Measurements from ENCODE around the gene SCAI. TPM values are rescaled to one million over a fixed set of nuclear protein-coding genes. Genes with fewer than 3 reads are reported as not detected.

Gene SCAI
- total and polyA plus RNA-seq, 9 of the 15 experiments (the other 6 are each of a cell fraction or from before 2014, with no cell fraction given) = 0.70 to 12.4 (median 4.2) TPM

GRCh38 chr9:125075997-125076396, 67.3 kb downstream of the SCAI start:
- BruUV-seq (replicated peaks) = no TSS peak

More at GRCh38 chr9:125075997-125076396, 67.3 kb downstream of the SCAI start:
- Histone ChIP-seq H3K27me3 (ENCODE audit: control insufficient read depth in 2 of 2, insufficient read depth in 2 of 2, low read length in 2 of 2) (no peaks in the 10 kb centered on the region), H3K27ac (ENCODE audit: extremely low read depth, low read depth, low read length) (no peak overlapping the region), H3K9me3 (replicated peaks; ENCODE audit: control insufficient read depth, insufficient read depth, low read depth, low read length) (peaks cover 4% of the 10 kb centered on the region), H3K9me1 (ENCODE audit: control insufficient read depth, insufficient read depth, low read length) (no peaks in the 10 kb centered on the region), H3K4me3 (no peak overlapping the region), H3K79me2 (ENCODE audit: control insufficient read depth, insufficient read depth, low read length) (no peaks in the 10 kb centered on the region; the same call in 2 of the 3 replicates), H4K20me1 (replicated peaks; ENCODE audit: control insufficient read depth, insufficient read depth, low read length) (no peaks in the 10 kb centered on the region), H3K4me2 (ENCODE audit: insufficient read depth, low read length) (peak overlapping the region; percentile 14; the same call in 1 of the 2 replicates), H3K4me1 (replicated peaks in 1 of 2; ENCODE audit: control insufficient read depth in 2 of 2, insufficient read depth in 2 of 2, low read length in 2 of 2) (peaks cover 0 to 3% of the 10 kb centered on the region in 2 experiments; a peak in 3 of 5 replicates), H3K9ac (ENCODE audit: insufficient read depth in 1 of 2, low read depth in 2 of 2, low read length in 2 of 2) (no peak overlapping the region), H2AFZ (ENCODE audit: low read depth, low read length) (no peak overlapping the region), H3K36me3 (ENCODE audit: control insufficient read depth, insufficient read depth, low read length) (no peaks in the 10 kb centered on the region)
- WGBS (ENCODE audit: insufficient coverage, low coverage, missing lambda C conversion rate) = 30% methylated on average over 7 of the region's 7 CpGs
- CTCF ChIA-PET (ENCODE audit: low intra/inter-chr PET ratio) = no interaction called here
- in situ Hi-C loops (cut with MboI) = no loop called here
- ATAC-seq = peak; percentile 60; the same call in 2 of the 3 replicates
- no peak for FAIRE-seq
- TF ChIP-seq ARID1B (IDR thresholded peaks at IDR 0.05) = peak; percentile 62
- peak; percentile 55 for TF ChIP-seq TEAD4 (IDR thresholded peaks at IDR 0.05; ENCODE audit: low read length)
- no peak for TF ChIP-seq TEAD4 (CRISPR knock-in tag; IDR thresholded peaks at IDR 0.05; ENCODE audit: borderline replicate concordance)
- TF ChIP-seq, protein P1, sequence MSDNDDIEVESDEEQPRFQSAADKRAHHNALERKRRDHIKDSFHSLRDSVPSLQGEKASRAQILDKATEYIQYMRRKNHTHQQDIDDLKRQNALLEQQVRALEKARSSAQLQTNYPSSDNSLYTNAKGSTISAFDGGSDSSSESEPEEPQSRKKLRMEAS (CRISPR knock-in tag; IDR thresholded peaks at IDR 0.05) = 0 out of 2 replicates have a peak, but pooled peaks have one; percentile 18
- TF ChIP-seq POLR2AphosphoS5 (IDR thresholded peaks at IDR 0.05; ENCODE audit: control insufficient read depth, insufficient read depth, low read depth, low read length) = peak; percentile 33; the same call in 1 of the 2 replicates
- no peak for TF ChIP-seq RBM34 (IDR thresholded peaks at IDR 0.05; ENCODE audit: borderline replicate concordance, insufficient read depth, low read length)
- TF ChIP-seq CBFA2T2 (conservative IDR thresholded peaks at IDR 0.05) = peak; percentile 72
- TF ChIP-seq FOXK1 (CRISPR knock-in tag; IDR thresholded peaks at IDR 0.05; ENCODE audit: borderline replicate concordance) = no peak
- TF ChIP-seq TCF3 (CRISPR knock-in tag; IDR thresholded peaks at IDR 0.05) = peak; percentile 70
- TF ChIP-seq ZNF431 (CRISPR knock-in tag; IDR thresholded peaks at IDR 0.05) = 0 out of 2 replicates have a peak, but pooled peaks have one; percentile 22
- no peak for TF ChIP-seq NCOA6 (IDR thresholded peaks at IDR 0.05)
- TF ChIP-seq MAFK (IDR thresholded peaks at IDR 0.05; ENCODE audit: low read length) = no peak
- peak; percentile 39; the same call in 1 of the 2 replicates for TF ChIP-seq TAL1 (IDR thresholded peaks at IDR 0.05)
- no peak for TF ChIP-seq ZNF518B (CRISPR knock-in tag; IDR thresholded peaks at IDR 0.05)
- TF ChIP-seq KDM1A (IDR thresholded peaks at IDR 0.05) = peak; percentile 32 to 49; a peak in 2 of 4 replicates
- TF ChIP-seq CBFA2T3 (IDR thresholded peaks at IDR 0.05) = peak; percentile 82
- peak; percentile 52 for TF ChIP-seq NCOR1 (IDR thresholded peaks at IDR 0.05)
- TF ChIP-seq ZNF780A (CRISPR knock-in tag; IDR thresholded peaks at IDR 0.05) = no peak
- no peak for TF ChIP-seq SREBF2 (CRISPR knock-in tag; IDR thresholded peaks at IDR 0.05)
- peak in 2 of 4 experiments; percentile 17 to 18 for DNase-seq (ENCODE audit: extremely low read depth in 1 of 4, low spot score in 3 of 4)
- intact Hi-C loops (cut with micrococcal nuclease) = no loop called here
- POLR2A ChIA-PET = no interaction called here

All from K562 (cell line).